ENCODE measurements around the gene TAC3. TPM values are rescaled to one million over a fixed set of nuclear protein-coding genes. Genes with fewer than 3 reads are reported as not detected.

Gene TAC3
- total and polyA plus RNA-seq, 2 of the 8 experiments (the other 6 are each of a cell fraction or from before 2014, with no cell fraction given) = 9.7 to 45.3 TPM

DNA sequence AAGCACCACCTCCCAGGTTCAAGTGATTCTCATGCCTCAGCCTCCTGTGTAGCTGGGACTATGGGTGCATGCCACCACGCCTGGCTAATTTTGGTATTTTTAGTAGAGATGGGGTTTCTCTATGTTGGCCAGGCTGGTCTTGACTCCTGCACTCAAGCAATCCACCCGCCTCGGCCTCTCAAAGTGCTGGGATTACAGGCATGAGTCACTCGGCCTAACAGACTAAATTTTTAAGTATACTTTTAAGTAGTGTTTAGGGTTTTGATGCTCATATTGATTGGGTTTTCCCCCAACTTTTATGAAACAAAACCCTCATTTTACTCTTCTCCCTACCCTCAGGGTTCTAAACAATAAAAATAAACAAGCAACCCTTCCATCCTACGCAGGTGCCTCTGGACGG, 28.1 kb upstream of the TAC3 start (continued):
- TF ChIP-seq ASH2L (IDR thresholded peaks at IDR 0.05; ENCODE audit: low read length) = no peak
- TF ChIP-seq TAF7 (optimal IDR thresholded peaks at IDR 0.05; ENCODE audit: borderline replicate concordance, low read depth, low read length) = no peak

Measured in H1 (cell line).